ENCODE data around the gene CIAO3.

The CIAO3 gene

DNA sequence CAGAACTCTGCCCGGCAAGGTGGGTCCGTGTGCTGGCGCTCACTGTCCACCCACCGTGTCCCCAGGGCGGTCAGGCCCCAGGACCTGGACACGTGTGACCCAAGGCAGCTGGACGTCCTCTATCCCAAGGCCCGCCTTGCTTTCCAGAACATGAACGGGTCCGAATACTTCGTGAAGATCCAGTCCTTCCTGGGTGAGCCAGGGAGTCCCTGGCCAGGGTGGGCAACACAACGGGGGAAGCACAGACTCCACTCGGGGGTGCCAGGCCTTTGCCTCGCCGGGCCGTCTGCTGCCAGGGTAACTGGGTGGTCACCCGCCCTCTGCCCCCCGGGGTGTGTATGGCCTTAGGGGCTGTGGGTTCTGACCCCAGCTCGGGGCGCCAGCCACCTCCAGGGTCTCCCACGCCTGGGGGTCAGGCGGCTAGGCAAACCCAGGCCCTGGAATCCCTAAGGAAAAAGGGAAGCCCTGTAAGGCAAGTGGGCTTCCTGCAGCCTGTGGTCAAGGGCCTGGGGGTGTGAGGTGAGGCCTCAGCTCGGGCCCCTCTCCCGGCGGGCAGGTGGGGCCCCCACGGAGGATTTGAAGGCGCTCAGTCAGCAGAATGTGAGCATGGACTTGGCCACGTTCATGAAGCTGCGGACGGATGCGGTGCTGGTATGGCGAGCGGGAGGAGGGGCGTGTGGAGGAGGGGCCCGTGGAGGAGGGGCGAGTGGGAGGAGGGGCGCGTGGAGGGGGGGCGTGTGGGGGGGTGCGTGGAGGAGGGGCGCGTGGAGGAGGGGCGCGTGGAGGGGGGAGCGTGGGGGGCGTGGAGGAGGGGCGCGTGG, 26.2 kb upstream of the CIAO3 start:
- H3K27ac ChIP-seq (ENCODE audit: extremely low read depth, low read depth, low read length) = no peak overlapping the region
- no peaks in the 10 kb centered on the region for H3K36me3 ChIP-seq (ENCODE audit: control insufficient read depth in 2 of 2, insufficient read depth in 1 of 2, low read length in 2 of 2)
- H3K9me3 ChIP-seq (ENCODE audit: control insufficient read depth, insufficient read depth, low read depth, low read length) = no peaks in the 10 kb centered on the region
- POLR2A ChIA-PET = interaction anchor here (0.7 kb wide), 1 partner anchor 17 kb away, joined by 3 read pairs; no protein-coding TSS in a partner anchor
- CTCF ChIA-PET = no interaction called here
- H3K4me3 ChIP-seq (ENCODE audit: low read depth, low read length) = no peak overlapping the region
- no peaks in the 10 kb centered on the region for H3K4me1 ChIP-seq (ENCODE audit: control insufficient read depth, insufficient read depth, low read length)
- TF ChIP-seq ZNF792 (tag by site-specific recombination; IDR thresholded peaks at IDR 0.05) (no peak), ZNF626 (tag by site-specific recombination; IDR thresholded peaks at IDR 0.05) (no peak)

DNA sequence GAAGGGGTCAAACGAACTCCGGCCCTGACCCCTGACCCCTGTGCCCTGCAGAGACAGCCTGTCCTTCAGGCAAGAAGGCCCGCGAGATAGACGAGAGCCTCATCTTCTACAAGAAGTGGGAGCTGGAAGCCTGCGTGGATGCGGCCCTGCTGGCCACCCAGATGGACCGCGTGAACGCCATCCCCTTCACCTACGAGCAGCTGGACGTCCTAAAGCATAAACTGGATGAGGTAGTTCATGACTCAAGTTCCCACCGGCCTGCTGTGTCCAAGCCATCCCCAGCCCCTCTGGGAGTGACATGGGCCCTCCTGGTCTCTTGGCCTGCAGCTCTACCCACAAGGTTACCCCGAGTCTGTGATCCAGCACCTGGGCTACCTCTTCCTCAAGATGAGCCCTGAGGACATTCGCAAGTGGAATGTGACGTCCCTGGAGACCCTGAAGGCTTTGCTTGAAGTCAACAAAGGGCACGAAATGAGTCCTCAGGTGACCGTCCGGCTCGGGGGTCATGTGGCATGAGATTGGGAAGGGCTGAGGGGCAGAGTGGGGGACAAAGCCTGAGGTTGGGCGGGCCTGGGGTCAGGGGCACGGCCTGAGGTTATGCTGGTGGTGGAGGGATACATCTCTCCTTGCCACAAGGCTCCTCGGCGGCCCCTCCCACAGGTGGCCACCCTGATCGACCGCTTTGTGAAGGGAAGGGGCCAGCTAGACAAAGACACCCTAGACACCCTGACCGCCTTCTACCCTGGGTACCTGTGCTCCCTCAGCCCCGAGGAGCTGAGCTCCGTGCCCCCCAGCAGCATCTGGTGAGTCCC, 25.4 kb upstream of the CIAO3 start:
- H3K36me3 ChIP-seq (ENCODE audit: control insufficient read depth in 2 of 2, insufficient read depth in 1 of 2, low read length in 2 of 2) = no peaks in the 10 kb centered on the region
- H3K4me3 ChIP-seq (ENCODE audit: low read depth, low read length) = no peak overlapping the region
- ChIA-PET POLR2A (interaction anchor here (0.7 kb wide), 1 partner anchor 16 kb away, joined by 3 read pairs; no protein-coding TSS in a partner anchor), CTCF (no interaction called here)
- H3K9me3 ChIP-seq (ENCODE audit: control insufficient read depth, insufficient read depth, low read depth, low read length) = no peaks in the 10 kb centered on the region
- H3K27ac ChIP-seq (ENCODE audit: extremely low read depth, low read depth, low read length) = no peak overlapping the region
- TF ChIP-seq KLF10 (tag by site-specific recombination; IDR thresholded peaks at IDR 0.05) (no peak), ZNF514 (tag by site-specific recombination; IDR thresholded peaks at IDR 0.05) (no peak), ZNF596 (tag by site-specific recombination; IDR thresholded peaks at IDR 0.05) (no peak), SP3 (tag by site-specific recombination; IDR thresholded peaks at IDR 0.05) (no peak), SP2 (tag by site-specific recombination; IDR thresholded peaks at IDR 0.05) (no peak), HOXA7 (CRISPR knock-in tag; IDR thresholded peaks at IDR 0.05; ENCODE audit: borderline replicate concordance) (no peak), SCRT1 (tag by site-specific recombination; IDR thresholded peaks at IDR 0.05; ENCODE audit: borderline replicate concordance) (no peak), ZNF248 (tag by site-specific recombination; IDR thresholded peaks at IDR 0.05) (no peak)
- TF ChIP-seq, protein P1, sequence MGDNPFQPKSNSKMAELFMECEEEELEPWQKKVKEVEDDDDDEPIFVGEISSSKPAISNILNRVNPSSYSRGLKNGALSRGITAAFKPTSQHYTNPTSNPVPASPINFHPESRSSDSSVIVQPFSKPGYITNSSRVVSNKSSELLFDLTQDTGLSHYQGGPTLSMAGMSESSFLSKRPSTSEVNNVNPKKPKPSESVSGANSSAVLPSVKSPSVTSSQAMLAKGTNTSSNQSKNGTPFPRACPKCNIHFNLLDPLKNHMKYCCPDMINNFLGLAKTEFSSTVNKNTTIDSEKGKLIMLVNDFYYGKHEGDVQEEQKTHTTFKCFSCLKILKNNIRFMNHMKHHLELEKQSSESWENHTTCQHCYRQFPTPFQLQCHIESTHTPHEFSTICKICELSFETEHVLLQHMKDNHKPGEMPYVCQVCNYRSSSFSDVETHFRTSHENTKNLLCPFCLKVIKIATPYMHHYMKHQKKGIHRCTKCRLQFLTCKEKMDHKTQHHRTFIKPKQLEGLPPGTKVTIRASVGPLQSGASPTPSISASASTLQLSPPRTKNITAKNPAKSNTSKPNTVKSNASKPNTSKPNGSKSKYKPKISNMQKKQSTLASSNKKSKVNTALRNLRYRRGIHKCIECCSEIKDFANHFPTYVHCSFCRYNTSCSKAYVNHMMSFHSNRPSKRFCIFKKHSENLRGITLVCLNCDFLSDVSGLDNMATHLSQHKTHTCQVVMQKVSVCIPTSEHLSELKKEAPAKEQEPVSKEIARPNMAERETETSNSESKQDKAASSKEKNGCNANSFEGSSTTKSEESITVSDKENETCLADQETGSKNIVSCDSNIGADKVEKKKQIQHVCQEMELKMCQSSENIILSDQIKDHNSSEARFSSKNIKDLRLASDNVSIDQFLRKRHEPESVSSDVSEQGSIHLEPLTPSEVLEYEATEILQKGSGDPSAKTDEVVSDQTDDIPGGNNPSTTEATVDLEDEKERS (tag by site-specific recombination; IDR thresholded peaks at IDR 0.05) = no peak
- TF ChIP-seq, protein P2, sequence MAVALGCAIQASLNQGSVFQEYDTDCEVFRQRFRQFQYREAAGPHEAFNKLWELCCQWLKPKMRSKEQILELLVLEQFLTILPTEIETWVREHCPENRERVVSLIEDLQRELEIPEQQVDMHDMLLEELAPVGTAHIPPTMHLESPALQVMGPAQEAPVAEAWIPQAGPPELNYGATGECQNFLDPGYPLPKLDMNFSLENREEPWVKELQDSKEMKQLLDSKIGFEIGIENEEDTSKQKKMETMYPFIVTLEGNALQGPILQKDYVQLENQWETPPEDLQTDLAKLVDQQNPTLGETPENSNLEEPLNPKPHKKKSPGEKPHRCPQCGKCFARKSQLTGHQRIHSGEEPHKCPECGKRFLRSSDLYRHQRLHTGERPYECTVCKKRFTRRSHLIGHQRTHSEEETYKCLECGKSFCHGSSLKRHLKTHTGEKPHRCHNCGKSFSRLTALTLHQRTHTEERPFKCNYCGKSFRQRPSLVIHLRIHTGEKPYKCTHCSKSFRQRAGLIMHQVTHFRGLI (tag by site-specific recombination; IDR thresholded peaks at IDR 0.05) = no peak
- TF ChIP-seq, protein P3, sequence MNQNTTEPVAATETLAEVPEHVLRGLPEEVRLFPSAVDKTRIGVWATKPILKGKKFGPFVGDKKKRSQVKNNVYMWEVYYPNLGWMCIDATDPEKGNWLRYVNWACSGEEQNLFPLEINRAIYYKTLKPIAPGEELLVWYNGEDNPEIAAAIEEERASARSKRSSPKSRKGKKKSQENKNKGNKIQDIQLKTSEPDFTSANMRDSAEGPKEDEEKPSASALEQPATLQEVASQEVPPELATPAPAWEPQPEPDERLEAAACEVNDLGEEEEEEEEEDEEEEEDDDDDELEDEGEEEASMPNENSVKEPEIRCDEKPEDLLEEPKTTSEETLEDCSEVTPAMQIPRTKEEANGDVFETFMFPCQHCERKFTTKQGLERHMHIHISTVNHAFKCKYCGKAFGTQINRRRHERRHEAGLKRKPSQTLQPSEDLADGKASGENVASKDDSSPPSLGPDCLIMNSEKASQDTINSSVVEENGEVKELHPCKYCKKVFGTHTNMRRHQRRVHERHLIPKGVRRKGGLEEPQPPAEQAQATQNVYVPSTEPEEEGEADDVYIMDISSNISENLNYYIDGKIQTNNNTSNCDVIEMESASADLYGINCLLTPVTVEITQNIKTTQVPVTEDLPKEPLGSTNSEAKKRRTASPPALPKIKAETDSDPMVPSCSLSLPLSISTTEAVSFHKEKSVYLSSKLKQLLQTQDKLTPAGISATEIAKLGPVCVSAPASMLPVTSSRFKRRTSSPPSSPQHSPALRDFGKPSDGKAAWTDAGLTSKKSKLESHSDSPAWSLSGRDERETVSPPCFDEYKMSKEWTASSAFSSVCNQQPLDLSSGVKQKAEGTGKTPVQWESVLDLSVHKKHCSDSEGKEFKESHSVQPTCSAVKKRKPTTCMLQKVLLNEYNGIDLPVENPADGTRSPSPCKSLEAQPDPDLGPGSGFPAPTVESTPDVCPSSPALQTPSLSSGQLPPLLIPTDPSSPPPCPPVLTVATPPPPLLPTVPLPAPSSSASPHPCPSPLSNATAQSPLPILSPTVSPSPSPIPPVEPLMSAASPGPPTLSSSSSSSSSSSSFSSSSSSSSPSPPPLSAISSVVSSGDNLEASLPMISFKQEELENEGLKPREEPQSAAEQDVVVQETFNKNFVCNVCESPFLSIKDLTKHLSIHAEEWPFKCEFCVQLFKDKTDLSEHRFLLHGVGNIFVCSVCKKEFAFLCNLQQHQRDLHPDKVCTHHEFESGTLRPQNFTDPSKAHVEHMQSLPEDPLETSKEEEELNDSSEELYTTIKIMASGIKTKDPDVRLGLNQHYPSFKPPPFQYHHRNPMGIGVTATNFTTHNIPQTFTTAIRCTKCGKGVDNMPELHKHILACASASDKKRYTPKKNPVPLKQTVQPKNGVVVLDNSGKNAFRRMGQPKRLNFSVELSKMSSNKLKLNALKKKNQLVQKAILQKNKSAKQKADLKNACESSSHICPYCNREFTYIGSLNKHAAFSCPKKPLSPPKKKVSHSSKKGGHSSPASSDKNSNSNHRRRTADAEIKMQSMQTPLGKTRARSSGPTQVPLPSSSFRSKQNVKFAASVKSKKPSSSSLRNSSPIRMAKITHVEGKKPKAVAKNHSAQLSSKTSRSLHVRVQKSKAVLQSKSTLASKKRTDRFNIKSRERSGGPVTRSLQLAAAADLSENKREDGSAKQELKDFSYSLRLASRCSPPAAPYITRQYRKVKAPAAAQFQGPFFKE (tag by site-specific recombination; IDR thresholded peaks at IDR 0.05; ENCODE audit: borderline replicate concordance) = no peak
- TF ChIP-seq, protein P4, sequence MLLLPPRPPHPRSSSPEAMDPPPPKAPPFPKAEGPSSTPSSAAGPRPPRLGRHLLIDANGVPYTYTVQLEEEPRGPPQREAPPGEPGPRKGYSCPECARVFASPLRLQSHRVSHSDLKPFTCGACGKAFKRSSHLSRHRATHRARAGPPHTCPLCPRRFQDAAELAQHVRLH (tag by site-specific recombination; IDR thresholded peaks at IDR 0.05) = no peak
- no peaks in the 10 kb centered on the region for H3K4me1 ChIP-seq (ENCODE audit: control insufficient read depth, insufficient read depth, low read length)
